ENCODE measurements around the gene CRABP2.
A peak's percentile ranks its signal among the peaks of the same experiment; 100 is the strongest.

CRABP2 gene

DNA sequence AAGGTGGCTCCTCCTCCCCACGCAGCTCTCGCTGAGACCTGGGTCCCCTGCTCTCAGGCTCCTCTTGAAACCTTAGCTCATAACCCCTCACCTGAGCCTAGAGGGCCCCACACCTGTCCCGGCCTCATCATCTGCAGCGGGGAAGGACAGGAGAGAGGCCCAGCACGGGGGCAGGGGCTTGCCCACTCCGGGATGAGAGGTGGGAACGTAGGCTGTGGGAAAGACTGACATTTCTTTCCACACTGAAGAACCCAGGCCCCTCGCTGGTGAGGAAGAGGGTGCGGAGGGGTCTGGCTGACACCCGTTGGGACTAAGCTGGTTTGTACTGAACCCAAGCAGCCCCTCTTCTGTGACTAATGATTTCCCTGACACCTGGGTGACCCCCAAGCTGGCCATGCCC lies 14.2 kb downstream of the CRABP2 start:
- H3F3A ChIP-seq (ENCODE audit: insufficient read depth, low read length), result no peaks in the 10 kb centered on the region
- no peaks in the 10 kb centered on the region for H3K9me3 ChIP-seq (replicated peaks; ENCODE audit: insufficient read depth, low read length)
- no peak overlapping the region for H3K4me2 ChIP-seq (ENCODE audit: low read depth, low read length)
- no peak overlapping the region for H3K4me3 ChIP-seq (ENCODE audit: low read length)
- no peak overlapping the region for H2AFZ ChIP-seq (ENCODE audit: low read length)
- H3K36me3 ChIP-seq (replicated peaks; ENCODE audit: insufficient read depth, low read length), result no peaks in the 10 kb centered on the region
- no peak for DNase-seq
- no peak overlapping the region for H3K27ac ChIP-seq (ENCODE audit: low read length)
- peaks cover 64% of the 10 kb centered on the region for H3K27me3 ChIP-seq (replicated peaks; ENCODE audit: insufficient read depth, low read length)
- no peaks in the 10 kb centered on the region for H3K9me2 ChIP-seq (replicated peaks; ENCODE audit: insufficient read depth, low read length)
- no peaks in the 10 kb centered on the region for H3K4me1 ChIP-seq (ENCODE audit: low read length)
- H3K79me2 ChIP-seq (ENCODE audit: low read length), result no peaks in the 10 kb centered on the region
- TF ChIP-seq, protein P1, sequence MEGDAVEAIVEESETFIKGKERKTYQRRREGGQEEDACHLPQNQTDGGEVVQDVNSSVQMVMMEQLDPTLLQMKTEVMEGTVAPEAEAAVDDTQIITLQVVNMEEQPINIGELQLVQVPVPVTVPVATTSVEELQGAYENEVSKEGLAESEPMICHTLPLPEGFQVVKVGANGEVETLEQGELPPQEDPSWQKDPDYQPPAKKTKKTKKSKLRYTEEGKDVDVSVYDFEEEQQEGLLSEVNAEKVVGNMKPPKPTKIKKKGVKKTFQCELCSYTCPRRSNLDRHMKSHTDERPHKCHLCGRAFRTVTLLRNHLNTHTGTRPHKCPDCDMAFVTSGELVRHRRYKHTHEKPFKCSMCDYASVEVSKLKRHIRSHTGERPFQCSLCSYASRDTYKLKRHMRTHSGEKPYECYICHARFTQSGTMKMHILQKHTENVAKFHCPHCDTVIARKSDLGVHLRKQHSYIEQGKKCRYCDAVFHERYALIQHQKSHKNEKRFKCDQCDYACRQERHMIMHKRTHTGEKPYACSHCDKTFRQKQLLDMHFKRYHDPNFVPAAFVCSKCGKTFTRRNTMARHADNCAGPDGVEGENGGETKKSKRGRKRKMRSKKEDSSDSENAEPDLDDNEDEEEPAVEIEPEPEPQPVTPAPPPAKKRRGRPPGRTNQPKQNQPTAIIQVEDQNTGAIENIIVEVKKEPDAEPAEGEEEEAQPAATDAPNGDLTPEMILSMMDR (IDR thresholded peaks at IDR 0.05; ENCODE audit: low read length), result no peak
- TF ChIP-seq EZH2 (optimal IDR thresholded peaks at IDR 0.05; ENCODE audit: low read depth, low read length), result no peak
- no peak for TF ChIP-seq EZH2phosphoT487 (IDR thresholded peaks at IDR 0.05; ENCODE audit: low read length)
- H4K20me1 ChIP-seq (ENCODE audit: insufficient read depth, low read length), result no peaks in the 10 kb centered on the region
- H3K9ac ChIP-seq (ENCODE audit: low read length), result no peak overlapping the region

GRCh38 chr1:156690675-156691036 lies 14.7 kb downstream of the CRABP2 start:
- Histone ChIP-seq H3K4me1 (ENCODE audit: low read length) (no peaks in the 10 kb centered on the region), H3K79me2 (ENCODE audit: low read length) (no peaks in the 10 kb centered on the region), H3K27me3 (replicated peaks; ENCODE audit: insufficient read depth, low read length) (peaks cover 64% of the 10 kb centered on the region), H3K9ac (ENCODE audit: low read length) (no peak overlapping the region), H3K27ac (ENCODE audit: low read length) (no peak overlapping the region), H3K9me3 (replicated peaks; ENCODE audit: insufficient read depth, low read length) (no peaks in the 10 kb centered on the region), H4K20me1 (ENCODE audit: insufficient read depth, low read length) (no peaks in the 10 kb centered on the region), H3K36me3 (replicated peaks; ENCODE audit: insufficient read depth, low read length) (no peaks in the 10 kb centered on the region), H3K9me2 (replicated peaks; ENCODE audit: insufficient read depth, low read length) (no peaks in the 10 kb centered on the region), H3K4me2 (ENCODE audit: low read depth, low read length) (no peak overlapping the region), H3F3A (ENCODE audit: insufficient read depth, low read length) (no peaks in the 10 kb centered on the region), H3K4me3 (ENCODE audit: low read length) (no peak overlapping the region), H2AFZ (ENCODE audit: low read length) (no peak overlapping the region)
- TF ChIP-seq, protein P1 (IDR thresholded peaks at IDR 0.05; ENCODE audit: low read length), result no peak
- peak; percentile 22 for TF ChIP-seq EZH2 (optimal IDR thresholded peaks at IDR 0.05; ENCODE audit: low read depth, low read length)
- no peak for DNase-seq

DNA sequence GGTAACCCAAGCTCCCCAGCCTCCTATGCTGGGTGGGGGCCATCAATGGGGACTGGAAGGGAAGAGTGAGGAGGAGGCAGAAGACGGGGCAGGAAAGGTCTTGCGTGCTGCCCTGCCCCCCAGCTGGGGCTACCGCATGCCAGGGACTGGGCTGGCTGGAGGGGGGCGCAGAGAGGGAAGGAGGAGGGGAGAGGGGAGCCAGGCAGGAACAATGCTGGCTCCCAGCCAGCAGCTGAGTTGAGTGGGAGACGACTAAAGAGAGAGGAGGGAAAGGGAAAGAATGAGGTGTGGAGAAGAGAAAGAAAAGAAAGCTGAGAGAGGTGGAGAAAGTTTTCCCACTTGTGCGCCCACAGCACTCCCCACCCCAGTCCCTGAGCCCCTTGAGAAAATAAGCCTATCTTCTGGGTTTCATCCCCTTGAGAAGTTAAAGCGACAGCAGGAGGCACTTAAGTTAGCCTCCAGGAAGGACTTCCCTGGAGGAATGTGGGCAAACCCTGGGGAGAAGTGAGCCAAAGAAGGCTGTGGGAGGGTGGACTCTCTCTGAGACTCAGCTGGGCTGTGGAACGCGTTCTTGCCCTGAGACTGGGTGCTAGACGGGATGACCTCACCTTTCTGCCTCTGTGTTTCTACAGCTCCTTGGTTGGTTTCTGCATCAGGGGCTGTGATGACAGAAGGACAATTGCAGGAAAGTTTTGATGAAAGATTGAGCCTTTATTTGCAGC lies 15.3 kb downstream of the CRABP2 start:
- H3K9me2 ChIP-seq (replicated peaks; ENCODE audit: insufficient read depth, low read length), result no peaks in the 10 kb centered on the region
- H3K9ac ChIP-seq (ENCODE audit: low read length), result no peak overlapping the region
- no peak overlapping the region for H3K4me3 ChIP-seq (ENCODE audit: low read length)
- H4K20me1 ChIP-seq (ENCODE audit: insufficient read depth, low read length), result no peaks in the 10 kb centered on the region
- TF ChIP-seq EZH2 (optimal IDR thresholded peaks at IDR 0.05; ENCODE audit: low read depth, low read length), result no peak
- no peak for TF ChIP-seq EZH2phosphoT487 (IDR thresholded peaks at IDR 0.05; ENCODE audit: low read length)
- TF ChIP-seq, protein P1 (IDR thresholded peaks at IDR 0.05; ENCODE audit: low read length), result no peak
- DNase-seq, result no peak
- H3K27me3 ChIP-seq (replicated peaks; ENCODE audit: insufficient read depth, low read length), result peaks cover 69% of the 10 kb centered on the region
- H3K9me3 ChIP-seq (replicated peaks; ENCODE audit: insufficient read depth, low read length), result no peaks in the 10 kb centered on the region
- H3F3A ChIP-seq (ENCODE audit: insufficient read depth, low read length), result no peaks in the 10 kb centered on the region
- H3K4me2 ChIP-seq (ENCODE audit: low read depth, low read length), result peak overlapping the region; percentile 31; the same call in 1 of the 2 replicates
- H3K27ac ChIP-seq (ENCODE audit: low read length), result no peak overlapping the region
- no peaks in the 10 kb centered on the region for H3K36me3 ChIP-seq (replicated peaks; ENCODE audit: insufficient read depth, low read length)
- H3K4me1 ChIP-seq (ENCODE audit: low read length), result no peaks in the 10 kb centered on the region
- H2AFZ ChIP-seq (ENCODE audit: low read length), result no peak overlapping the region
- no peaks in the 10 kb centered on the region for H3K79me2 ChIP-seq (ENCODE audit: low read length)

Measured in MM.1S (cell line).